HTR-8/SVneo (cell line): ENCODE results near the gene CAMK1D.
"Not testable (repeated sequence)": the region's sequence is repeated elsewhere in the genome, so short reads cannot be mapped to it uniquely, and the experiment has no call there.

Source experiments
- DNase-seq: peaks from one replicate; pipeline ENCODE4 v3.0.0; 2011; ENCODE audit warnings: low spot score, mixed read lengths; ENCODE audit not compliant: insufficient read length
- FAIRE-seq: peaks from 2 replicates; lab custom pipeline; 2011; peaks lifted over from hg19 to GRCh38; lab: Jason Lieb, UNC

CAMK1D gene

DNA sequence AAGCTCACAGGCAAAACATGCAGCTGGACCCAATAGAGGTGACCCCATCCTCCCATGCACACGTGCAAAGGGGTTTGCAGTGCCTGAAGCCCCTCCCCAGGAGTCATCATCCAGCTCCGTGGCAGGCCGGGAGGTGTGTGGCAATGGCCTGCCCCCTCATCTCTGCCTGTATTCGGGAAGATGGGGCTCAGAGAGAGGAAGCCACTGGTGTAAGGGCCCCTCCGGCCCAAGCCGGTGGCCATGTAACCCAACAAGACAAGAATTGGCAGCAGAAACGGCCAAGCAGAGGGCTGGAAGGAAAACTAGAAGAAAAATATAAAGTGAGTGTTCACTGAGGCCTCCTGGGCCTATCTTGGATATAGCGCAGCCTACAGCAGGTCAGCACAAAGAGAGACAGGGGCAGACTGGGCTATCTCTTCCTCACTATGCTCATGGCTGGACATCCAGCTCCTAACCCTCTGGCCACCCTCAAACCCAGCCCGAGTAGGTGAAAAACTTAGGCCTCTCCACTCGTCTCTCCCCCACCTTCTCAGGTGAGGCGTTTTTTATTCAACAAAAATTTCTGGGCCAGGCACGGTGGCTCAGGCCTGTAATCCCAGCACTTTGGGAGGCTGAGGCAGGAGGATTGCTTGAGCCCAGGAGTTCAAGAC, 494.1 kb downstream of the CAMK1D start:
- DNase-seq = no peak
- no peak for FAIRE-seq

GRCh38 chr10:12844811-12845483, 495.6 kb downstream of the CAMK1D start:
- FAIRE-seq (peak; percentile 76), DNase-seq (peak; percentile 79)

- FAIRE-seq (no peak), DNase-seq (no peak)
These were observed 497.4 kb downstream of the CAMK1D start for GRCh38 chr10:12846718-12847117.

DNA sequence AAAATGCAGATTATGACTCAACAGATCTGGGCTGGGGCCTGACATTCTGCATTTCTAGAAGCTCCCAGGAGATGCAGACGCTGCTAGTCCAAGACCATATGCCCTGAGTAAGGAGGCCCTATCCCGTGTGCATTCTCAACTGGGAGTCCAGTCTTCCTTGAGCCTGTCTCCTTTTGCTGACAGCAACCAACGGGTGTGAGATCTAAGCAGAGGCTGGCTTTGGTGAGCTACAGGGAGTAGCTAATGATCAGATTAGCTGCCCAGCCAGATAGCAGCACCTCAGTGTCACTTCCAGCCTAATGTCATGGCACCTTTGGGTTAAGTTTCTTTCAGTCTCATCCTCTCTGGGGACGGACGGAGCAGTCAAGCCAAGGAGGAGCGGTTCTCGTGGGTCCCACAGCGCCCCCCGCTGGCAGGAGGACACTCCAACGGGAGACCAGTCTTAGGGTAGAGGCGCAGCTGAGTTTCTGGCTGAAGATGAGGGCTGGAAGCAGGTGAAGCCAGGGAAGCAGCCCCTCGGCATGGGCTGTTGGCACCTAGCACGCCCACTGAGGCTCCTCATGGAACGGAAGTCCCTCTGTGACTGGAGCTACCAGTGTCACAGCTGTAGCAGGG, 498.1 kb downstream of the CAMK1D start:
- DNase-seq = no peak
- no peak for FAIRE-seq

- DNase-seq (no peak), FAIRE-seq (no peak)
These were observed 499.3 kb downstream of the CAMK1D start for GRCh38 chr10:12848439-12849173.

DNA sequence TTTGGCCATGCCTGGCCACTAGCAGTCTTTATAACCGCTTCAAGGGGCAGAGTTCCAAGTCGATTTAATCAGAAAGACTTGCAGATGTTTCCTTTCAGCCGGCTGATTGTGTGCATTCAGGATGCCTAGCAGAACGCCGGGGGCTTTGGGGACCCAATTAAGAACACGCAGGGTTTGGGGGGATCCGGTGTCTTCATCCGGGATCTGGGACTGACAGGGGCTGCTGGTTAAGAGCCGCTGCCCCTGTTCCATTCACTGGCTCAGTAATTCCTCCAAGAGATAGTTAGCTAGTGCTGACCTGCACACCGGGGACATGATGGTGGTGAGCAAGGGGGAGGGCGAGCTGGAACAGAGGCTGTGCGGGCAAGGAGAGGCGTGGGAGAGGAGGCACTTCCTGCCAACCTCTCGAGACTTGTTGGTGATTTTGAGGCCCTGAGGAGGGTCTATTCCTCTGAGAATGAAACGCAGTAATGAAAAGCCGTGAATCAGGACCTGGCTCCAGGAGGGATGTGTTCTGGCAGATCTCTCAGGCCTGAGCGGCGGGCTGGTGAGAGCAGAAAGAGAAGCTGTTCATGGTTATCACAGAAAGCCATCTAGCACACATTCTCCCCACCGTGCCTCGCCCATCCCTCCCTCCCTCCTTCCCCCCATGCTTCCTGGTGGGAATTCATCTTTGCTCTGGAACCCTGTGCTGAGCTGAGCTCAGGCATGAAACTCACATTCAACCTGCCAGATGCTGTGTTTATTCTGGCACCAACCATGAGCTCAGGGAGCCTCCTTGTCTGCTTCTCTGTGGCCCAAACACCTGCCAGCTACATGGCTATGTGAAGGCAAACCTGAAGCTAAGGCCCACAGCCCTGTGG, 500.2 kb downstream of the CAMK1D start:
- FAIRE-seq (no peak), DNase-seq (no peak)

GRCh38 chr10:12852687-12853086, 503.3 kb downstream of the CAMK1D start:
- FAIRE-seq (no peak), DNase-seq (no peak)

- no peak for DNase-seq
These were observed 505.6 kb downstream of the CAMK1D start for GRCh38 chr10:12854988-12855387.

GRCh38 chr10:12862459-12862858, 513.1 kb downstream of the CAMK1D start:
- DNase-seq (no peak), FAIRE-seq (no peak)

More at GRCh38 chr10:12854988-12855387, 505.6 kb downstream of the CAMK1D start:
- FAIRE-seq = no peak

GRCh38 chr10:12865515-12865914, 516.2 kb downstream of the CAMK1D start:
- not testable (repeated sequence) for DNase-seq, FAIRE-seq

DNA sequence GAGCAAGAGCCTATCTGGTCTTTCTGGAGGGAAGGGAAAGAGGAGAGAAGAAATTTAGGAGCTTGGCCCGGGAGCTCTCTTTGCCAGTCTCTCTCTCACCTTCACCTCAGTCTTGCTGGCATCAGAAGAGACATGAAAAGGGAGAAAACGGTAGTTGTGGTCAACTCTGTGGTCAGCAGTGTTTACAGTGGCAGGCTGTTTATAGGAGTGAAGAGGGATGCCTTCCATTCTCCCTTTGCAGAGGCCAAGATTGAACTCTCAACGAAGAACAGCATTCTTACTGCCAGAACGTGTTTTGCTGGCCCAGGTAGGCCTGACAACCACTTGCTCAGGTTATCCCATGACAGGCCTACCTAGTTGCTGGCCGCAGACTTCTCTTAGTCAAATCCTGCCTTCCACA, 518.9 kb downstream of the CAMK1D start:
- no peak for FAIRE-seq
- no peak for DNase-seq

DNA sequence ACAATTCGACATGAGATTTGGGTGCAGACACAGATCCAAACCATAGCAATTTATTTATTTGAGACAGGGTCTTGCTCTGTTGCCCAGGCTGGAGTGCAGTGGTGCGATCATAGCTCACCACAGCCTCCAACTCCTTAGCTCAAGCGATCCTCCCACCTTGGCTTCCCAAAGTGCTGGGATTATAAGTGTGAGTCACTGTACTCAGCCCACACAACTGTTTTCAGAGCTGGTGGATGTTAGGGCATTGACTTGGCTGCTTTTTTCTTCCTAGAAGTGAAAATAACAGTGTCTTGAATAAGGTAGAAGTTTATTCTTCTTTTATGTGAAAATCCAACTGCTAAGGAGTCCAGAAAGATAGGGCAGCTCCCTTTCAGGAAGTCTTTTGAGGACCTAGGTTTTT, 520.1 kb downstream of the CAMK1D start:
- FAIRE-seq = no peak
- DNase-seq = no peak

DNA sequence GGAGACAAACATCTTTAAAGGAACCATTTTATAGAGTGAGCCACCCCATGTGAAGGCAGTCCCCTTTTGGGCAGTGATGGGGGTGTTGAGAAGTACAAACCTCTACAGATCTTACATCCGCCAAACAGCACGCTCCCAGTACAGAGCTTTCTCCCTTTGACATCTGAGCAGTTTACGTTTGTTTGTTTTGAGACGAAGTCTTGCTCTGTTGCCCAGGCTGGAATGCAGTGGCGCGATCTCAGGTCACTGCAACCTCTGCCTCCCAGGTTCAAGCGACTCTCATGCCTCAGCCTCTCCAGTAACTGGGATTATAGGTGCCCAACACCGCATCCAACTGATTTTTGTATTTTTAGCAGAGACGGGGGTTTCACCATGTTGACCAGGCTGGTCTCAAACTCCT, 523.2 kb downstream of the CAMK1D start:
- FAIRE-seq = no peak
- DNase-seq = no peak

DNA sequence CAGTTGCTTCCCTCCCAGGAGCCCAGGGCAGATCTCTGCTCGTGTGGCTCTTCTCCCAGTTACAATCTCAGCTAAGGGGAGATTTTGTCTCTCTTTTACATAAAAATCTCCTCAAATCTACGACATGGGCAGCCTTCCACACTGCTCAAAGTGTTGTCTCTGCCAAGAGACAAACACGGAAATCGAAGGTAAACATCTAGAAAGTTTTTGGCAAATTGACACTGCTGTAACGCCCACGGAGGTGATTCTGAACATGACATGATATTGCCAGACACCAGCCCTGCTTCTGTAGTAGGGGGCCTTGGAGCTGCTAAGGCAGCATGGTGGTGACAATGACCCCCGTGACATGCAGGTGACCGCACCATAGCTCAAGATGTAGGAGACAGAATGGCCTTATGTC, 523.8 kb downstream of the CAMK1D start:
- no peak for DNase-seq
- no peak for FAIRE-seq

DNA sequence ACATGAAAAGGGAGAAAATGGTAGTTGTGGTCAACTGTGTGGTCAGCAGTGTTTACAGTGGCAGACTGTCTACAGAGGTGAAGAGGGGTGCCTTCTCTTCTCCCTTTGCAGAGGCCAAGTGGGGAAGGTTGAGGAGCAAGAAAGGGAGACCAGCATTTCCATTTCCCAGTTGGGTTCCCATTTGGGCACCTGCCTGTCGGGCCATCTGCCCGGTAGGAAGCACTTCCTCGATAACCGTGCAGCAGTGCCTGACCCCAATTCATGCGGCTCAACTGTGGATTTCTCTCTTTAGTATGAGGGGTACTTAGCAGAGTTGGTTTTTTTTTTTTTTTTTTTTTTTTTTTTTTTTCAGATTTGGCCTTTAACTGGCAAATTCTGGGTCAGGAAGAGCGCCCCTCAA, 525.2 kb downstream of the CAMK1D start:
- no peak for FAIRE-seq
- no peak for DNase-seq

GRCh38 chr10:12875100-12875499, 525.8 kb downstream of the CAMK1D start:
- DNase-seq = no peak

GRCh38 chr10:12876266-12876665, 526.9 kb downstream of the CAMK1D start:
- no peak for FAIRE-seq
- DNase-seq = no peak

More at GRCh38 chr10:12875100-12875499, 525.8 kb downstream of the CAMK1D start:
- FAIRE-seq = no peak

- FAIRE-seq = no peak
- DNase-seq = no peak
These were observed 527.8 kb downstream of the CAMK1D start for GRCh38 chr10:12877150-12877549.

GRCh38 chr10:12880423-12880822, 531.1 kb downstream of the CAMK1D start:
- FAIRE-seq (no peak), DNase-seq (no peak)

- DNase-seq = no peak
- FAIRE-seq = no peak
These were observed 535.5 kb downstream of the CAMK1D start for GRCh38 chr10:12884851-12885250.
